NCI-H1092 (cell line): ENCODE data around the gene WWOX.

Experiments used
- DNase-seq: peaks from one replicate; lab custom pipeline; 2025; lab: John Stamatoyannopoulos, UW

WWOX gene

DNA sequence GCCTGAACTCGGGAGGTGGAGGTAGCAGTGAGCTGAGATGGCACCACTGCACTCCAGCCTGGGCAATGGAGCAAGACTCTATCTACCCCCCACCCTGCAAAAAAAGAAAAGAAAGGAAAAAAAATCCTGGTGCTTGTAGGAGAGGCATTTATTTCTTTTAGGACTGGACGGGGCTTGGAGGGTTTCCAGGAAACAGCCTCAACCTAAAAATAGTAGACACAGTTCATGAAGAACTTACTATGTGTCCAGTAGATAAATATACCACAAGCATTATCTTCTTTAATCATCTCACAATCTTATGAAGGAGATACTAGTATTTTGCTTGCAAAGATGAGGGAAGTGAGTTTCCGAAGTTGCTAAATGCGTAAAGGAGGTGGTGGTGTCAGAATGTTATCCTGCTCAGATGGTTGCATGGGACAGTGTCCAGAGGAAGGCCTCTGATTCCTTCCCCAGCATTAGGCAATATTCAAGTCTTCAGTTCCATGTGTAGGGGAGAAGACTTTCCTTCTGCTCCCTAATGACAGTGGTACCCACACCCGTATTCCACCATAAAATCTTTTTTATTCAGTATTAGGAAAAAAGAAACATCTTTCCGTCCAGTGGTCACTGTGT lies 263.2 kb downstream of the WWOX start:
- DNase-seq, result no peak

DNA sequence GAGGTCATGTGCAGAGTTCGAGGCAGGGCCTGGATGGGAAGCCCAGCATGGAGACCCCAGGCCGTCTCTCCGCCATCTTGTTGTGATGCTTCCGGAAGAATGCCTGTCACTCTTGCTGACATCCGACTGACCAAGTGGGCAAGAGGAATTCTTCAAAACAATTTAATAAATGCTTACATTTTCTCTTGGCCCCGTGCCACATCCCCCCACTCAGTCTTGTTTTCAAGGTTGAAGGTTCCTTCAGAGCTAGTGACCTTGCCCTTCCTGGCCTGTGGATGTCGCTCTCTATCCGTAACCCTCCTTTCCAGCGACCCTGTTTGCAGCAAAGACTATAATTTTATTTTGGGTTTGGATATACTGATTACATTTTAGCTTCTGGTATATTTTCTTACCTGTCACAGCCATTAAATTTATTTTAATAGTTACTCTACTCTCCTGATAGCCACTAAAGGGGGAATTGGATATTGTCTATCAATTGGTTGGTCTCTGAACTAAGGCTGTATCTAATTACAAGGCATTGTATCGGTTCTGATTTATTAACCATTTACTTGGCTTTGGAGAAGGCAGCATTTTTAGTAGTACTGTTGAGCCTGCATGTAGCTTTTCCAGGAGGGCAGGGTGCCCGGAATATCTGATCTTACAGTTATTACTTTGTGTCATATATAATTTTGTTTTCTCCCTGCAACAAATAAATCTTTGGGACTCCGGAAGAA lies 264.5 kb downstream of the WWOX start:
- DNase-seq, result no peak

DNA sequence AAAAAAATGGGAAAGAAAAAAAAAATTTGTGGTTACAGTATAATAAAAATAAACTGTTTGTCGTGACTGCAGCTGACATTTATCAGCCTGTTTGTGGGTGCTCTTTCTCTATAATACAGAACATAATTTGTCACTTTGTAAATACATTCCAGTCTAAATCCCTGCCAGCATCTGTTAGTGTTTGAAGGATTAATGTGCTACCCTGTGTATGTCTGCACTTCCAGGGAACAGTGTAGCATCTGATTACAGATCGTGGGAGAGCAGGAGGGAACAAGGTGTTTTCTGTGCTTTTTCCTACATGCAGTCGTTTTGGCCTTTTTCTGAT lies 265.1 kb downstream of the WWOX start:
- DNase-seq, result no peak

DNA sequence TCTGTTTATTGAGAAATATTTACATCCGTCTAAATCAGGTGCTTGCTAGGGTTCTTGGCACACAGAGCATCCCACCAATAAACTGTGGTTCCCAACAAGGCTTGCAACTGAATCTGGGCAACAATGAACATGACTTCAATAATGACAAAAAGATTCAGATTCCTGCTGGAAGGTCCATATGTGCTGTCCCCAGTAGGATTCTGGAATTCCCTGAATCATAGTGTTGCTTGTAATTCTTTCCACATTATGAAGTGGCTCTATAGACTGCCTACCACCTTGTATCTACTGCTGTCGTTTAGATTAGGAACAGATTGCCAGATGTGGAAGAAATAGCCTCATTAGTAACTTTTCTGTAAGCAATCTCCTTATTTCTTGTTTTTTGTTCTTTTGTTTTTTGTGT lies 265.9 kb downstream of the WWOX start:
- no peak for DNase-seq

- DNase-seq, result no peak
Observed at GRCh38 chr16:78368121-78369102, 269.0 kb downstream of the WWOX start.

GRCh38 chr16:78372277-78372676 lies 272.8 kb downstream of the WWOX start:
- no peak for DNase-seq

DNA sequence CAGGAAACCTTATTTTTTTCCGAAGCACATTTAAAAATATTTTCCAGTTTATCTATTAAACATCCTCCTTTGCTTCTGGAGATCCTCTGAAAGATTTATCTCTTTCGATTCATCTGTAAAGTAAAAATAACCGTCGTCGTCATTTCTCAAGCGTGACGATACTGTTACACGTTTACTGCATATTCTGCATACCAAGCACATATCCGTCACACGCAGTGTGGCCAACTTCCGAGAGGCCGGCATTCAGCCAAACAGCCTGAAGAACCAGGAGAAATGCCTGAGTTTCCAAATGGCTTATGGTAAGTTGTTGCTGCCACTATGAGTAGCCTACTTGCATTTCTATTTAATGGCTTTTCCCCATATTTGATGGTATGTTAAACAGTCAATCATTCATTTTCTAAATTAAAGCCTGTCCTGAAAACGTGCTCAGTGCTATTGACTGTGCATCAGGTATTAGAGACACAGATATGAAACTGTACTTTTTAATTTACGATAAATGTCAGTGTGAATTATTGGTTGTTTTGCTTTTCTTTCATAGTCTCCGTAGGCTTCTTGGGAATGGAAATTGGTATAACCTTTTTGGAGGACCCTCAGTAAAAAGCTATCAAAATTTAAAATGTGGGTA lies 275.7 kb downstream of the WWOX start:
- no peak for DNase-seq

- no peak for DNase-seq
Observed at GRCh38 chr16:78376452-78376851, 277.0 kb downstream of the WWOX start.

GRCh38 chr16:78377312-78377711 lies 277.9 kb downstream of the WWOX start:
- no peak for DNase-seq

- no peak for DNase-seq
Observed at GRCh38 chr16:78381060-78381459, 281.6 kb downstream of the WWOX start.

DNA sequence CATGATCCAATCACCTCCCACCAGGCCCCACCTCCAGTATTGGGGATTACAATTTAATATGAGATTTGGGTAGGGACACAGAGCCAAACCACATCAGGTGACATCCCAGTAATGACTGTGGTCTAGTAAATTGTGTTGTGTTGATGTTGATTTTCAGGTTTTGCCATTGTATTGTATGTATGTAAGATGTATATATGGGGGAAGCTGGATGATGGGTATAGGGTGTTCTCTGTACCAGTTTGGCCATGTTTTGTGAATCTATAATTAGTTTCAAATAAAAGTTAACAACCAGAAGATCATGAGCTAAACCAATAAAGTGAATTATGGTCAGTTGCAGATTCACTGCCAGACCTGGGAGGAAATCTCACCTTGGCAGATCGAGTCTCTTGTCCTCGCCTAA lies 283.7 kb downstream of the WWOX start:
- DNase-seq, result no peak

- no peak for DNase-seq
Observed at GRCh38 chr16:78385086-78385805, 285.8 kb downstream of the WWOX start.

DNA sequence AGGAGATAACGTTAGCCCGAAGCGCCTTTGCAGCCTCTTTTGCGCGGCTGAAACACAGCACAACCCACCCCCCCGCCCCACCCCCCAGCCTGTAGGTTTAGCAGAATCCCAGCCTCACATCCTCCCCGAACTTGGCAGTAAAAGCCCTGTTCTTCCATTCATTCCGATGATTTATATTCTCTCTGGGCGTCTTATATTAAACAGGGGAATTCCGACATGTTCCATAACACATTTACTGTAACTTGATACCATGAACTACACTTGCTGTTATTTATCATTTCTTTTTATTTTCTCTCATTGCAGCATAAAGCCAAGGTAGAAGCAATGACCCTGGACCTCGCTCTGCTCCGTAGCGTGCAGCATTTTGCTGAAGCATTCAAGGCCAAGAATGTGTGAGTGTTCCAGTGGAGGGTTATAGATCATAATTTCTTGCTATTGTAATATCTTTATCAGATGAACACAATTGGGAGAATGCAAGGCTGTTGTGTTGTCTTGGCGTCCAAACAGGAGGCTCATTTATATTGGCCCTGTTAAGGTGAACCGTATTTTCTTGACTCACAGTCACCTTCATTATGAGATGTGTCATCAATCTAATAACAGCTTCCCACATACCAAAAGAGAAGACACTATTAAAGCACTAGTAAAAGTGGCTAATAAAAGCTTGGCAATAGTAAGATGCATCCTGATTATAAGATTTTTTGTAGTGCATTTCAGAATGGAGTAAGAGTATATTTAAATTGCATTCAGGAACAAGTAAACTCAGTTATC lies 287.3 kb downstream of the WWOX start:
- no peak for DNase-seq

GRCh38 chr16:78389009-78389498 lies 289.6 kb downstream of the WWOX start:
- DNase-seq, result no peak

- no peak for DNase-seq
Observed at GRCh38 chr16:78390092-78390491, 290.6 kb downstream of the WWOX start.

DNA sequence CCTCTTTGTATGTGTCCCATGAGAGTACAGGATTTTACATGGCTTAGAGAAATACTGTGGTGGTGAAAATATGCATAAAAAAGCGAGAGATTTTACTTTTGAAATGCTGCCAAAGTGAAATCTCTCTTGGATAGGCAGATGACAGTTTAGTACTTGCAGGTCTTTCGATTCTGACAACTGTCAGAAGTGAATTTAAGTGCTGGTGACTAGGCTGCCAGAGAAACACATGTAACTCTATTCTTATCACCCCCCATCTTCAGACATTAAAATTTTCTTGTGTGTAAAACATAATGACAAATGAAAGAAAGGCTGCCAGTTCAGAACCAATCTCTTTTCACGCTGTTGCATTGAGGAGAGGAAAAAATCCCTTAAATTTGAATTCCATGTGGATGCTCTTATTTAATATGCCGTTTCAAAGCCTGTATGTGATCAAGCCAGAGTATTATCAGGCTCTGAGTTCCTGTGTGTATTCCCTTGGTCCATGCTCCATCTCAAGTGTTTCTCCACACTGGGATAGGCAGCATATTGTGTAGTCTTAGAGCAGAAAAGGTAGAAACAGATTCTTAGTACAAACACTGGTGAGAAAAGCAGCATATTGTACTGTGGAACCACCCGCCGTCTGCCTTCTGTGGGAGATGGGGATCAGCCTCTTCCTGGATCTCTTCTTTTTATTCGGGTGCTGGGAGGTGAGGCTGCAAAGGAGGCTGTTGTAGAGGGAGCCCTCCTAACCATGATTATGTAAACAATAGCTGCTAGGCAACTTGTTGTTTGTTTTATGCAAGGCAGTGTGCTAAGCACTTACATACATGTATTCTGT lies 291.3 kb downstream of the WWOX start:
- no peak for DNase-seq

DNA sequence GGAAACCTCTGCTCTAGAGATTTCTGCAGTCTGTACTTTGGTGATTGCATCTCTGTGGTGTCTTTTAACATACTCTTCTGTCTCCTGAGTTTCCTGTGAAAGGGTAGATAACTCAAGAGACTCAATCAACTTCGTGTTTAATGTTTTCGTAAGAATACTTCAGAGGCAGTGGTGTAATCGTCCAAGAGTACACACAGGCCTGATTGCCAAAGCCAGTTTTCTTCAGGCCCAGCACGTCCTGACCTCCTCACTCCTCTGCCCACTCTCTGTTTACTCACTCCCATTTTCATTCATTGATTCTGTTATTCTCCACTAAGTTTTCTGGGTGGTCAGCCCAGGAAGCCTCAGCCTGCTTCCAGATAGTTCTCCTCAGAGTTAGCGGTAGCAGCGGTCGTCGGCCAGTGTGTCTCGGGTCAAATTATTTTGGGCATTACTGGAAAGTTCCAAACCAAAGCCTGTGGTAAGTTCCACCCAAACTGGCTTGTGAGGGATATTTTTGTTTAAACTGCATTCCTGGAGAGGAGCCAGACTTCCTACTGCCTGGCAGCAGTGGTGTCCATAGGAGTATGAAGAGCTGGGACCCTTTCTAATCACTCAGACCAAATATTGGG lies 293.2 kb downstream of the WWOX start:
- DNase-seq, result no peak

GRCh38 chr16:78395035-78395434 lies 295.6 kb downstream of the WWOX start:
- no peak for DNase-seq

- no peak for DNase-seq
Observed at GRCh38 chr16:78396046-78396445, 296.6 kb downstream of the WWOX start.

DNA sequence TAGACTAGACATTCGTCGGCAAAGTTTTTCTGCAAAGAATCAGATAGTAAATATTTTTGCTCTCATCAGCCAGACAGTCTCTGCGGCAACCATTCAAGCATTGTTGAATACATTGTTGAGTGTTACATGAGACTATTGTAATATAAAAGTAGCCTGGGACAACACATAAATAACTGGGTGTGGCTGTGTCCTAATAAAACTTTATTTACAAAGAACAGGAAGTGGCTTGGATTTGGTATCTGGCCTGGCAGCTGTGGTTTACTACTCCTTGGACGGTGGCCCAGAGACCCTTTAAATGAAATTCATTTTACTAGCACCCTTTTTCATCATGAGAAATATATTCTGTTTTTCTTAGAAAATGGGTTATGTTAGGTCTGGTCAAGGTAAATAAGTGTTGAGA lies 297.2 kb downstream of the WWOX start:
- DNase-seq, result no peak
